Gastroesophageal sphincter (tissue), 4 donors: Measurements from ENCODE around the gene LRRTM3. TPM values are rescaled to one million over a fixed set of nuclear protein-coding genes. Genes with fewer than 3 reads are reported as not detected.

Experiments
- ATAC-seq: fragments of 150-250 bp; one replicate; pipeline ENCODE4 v1.9.1; 2016; ENCODE audit warnings: mild to moderate bottlenecking, moderate library complexity
- H3K27ac ChIP-seq, 4 donors: fragments of 200-600 bp; sonication (generic) in 3 of 4; 1 replicate in 3 of 4; 2 replicates in 1 of 4; pipeline ENCODE4 v1.5.1; 2016 to 2019
- H3K27me3 ChIP-seq: fragments of 200-600 bp; sonication (generic); one replicate; pipeline ENCODE4 v1.5.1; 2019
- H3K36me3 ChIP-seq, 2 donors: fragments of 200-600 bp; sonication (generic); one replicate each; pipeline ENCODE4 v1.5.1; 2019; ENCODE audit warnings: control low read depth in 1 of 2
- H3K4me1 ChIP-seq, 3 donors: fragments of 200-600 bp; sonication (generic); 1 replicate in 2 of 3; 2 replicates in 1 of 3; pipeline ENCODE4 v1.5.1; 2016 to 2019; ENCODE audit warnings: control low read depth in 2 of 3
- H3K4me3 ChIP-seq, 2 donors: fragments of 200-600 bp; sonication (generic); one replicate each; pipeline ENCODE4 v1.5.1; 2019; ENCODE audit warnings: mild to moderate bottlenecking in 1 of 2, moderate library complexity in 1 of 2
- H3K9me3 ChIP-seq, 3 donors: fragments of 200-600 bp; sonication (generic); one replicate each; pipeline ENCODE4 v1.5.1; 2017 to 2019; ENCODE audit warnings: control low read depth in 2 of 3
- EP300 ChIP-seq: sonication (generic); formaldehyde crosslinking; IDR thresholded peaks from one replicate; pipeline ENCODE4 v1.6.1; 2017; ENCODE audit warnings: antibody characterized with exemption, mild to moderate bottlenecking
- POLR2A ChIP-seq, 2 donors: fragments of 450-650 bp; IDR thresholded peaks; one replicate each; pipeline ENCODE4 v1.6.1; 2017; ENCODE audit warnings: antibody characterized with exemption in 2 of 2, mild to moderate bottlenecking in 2 of 2, moderate library complexity in 1 of 2
- POLR2AphosphoS5 ChIP-seq: sonication (generic); formaldehyde crosslinking; IDR thresholded peaks from one replicate; pipeline ENCODE4 v1.6.1; 2017; ENCODE audit warnings: antibody characterized with exemption
- WGBS, 2 donors: methylation state at CpG; one replicate each; pipeline ENCODE4 v1.1.5; 2018; ENCODE audit warnings: low coverage in 1 of 2; 5-methylcytosine and 5-hydroxymethylcytosine counted together
- total RNA-seq, 4 donors: library from RNA; depleted of rRNA; stranded (reverse); fragments of >200 nt; gene quantifications; one replicate each; pipeline ENCODE4 v1.1.0, GENCODE V29; 2016
- TF ChIP-seq, protein P1 (sequence below), 4 experiments: fragments of 200-600 bp in 2 of 4; fragments of 450-650 bp in 2 of 4; sonication (generic) in 1 of 4; IDR thresholded peaks; one replicate each; pipeline ENCODE4 v1.5.1; 2017 to 2019; ENCODE audit warnings: antibody characterized with exemption in 4 of 4, mild to moderate bottlenecking in 2 of 4, moderate library complexity in 2 of 4

LRRTM3 gene
- total RNA-seq, 4 donors from 2014 or later: 0.16 to 0.35 (median 0.20) TPM; not detected in 1

GRCh38 chr10:67043041-67043440, 117.2 kb downstream of the LRRTM3 start:
- TF ChIP-seq, protein P1, sequence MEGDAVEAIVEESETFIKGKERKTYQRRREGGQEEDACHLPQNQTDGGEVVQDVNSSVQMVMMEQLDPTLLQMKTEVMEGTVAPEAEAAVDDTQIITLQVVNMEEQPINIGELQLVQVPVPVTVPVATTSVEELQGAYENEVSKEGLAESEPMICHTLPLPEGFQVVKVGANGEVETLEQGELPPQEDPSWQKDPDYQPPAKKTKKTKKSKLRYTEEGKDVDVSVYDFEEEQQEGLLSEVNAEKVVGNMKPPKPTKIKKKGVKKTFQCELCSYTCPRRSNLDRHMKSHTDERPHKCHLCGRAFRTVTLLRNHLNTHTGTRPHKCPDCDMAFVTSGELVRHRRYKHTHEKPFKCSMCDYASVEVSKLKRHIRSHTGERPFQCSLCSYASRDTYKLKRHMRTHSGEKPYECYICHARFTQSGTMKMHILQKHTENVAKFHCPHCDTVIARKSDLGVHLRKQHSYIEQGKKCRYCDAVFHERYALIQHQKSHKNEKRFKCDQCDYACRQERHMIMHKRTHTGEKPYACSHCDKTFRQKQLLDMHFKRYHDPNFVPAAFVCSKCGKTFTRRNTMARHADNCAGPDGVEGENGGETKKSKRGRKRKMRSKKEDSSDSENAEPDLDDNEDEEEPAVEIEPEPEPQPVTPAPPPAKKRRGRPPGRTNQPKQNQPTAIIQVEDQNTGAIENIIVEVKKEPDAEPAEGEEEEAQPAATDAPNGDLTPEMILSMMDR (IDR thresholded peaks at IDR 0.05): no peak
- TF ChIP-seq POLR2A (IDR thresholded peaks at IDR 0.05): no peak
- Histone ChIP-seq H3K27ac (no peak overlapping the region), H3K36me3 (no peaks in the 10 kb centered on the region), H3K4me1 (no peaks in the 10 kb centered on the region), H3K9me3 (no peaks in the 10 kb centered on the region), H3K27me3 (no peaks in the 10 kb centered on the region), H3K4me3 (no peak overlapping the region)
- no peak for ATAC-seq

DNA sequence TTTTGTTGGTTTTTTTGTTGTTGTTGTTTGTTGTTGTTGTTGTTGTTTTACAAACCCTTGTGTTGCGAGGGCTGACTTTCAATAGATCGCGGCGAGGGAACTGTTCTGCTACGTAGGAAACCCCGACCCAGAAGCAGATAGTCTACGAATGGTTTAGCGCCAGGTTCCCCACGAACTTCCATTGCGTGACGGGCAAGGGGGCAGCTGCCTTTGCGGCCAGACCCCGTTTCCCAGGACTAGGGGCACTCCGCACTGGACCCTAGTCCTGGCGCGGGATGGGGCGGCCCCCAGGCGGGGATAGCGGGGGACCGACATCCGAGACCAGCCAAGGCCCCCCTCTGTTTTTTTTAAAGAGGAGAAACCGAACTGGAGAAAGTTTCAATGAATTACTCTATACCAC, 119.6 kb downstream of the LRRTM3 start:
- Histone ChIP-seq H3K27me3 (no peaks in the 10 kb centered on the region), H3K36me3 (no peaks in the 10 kb centered on the region), H3K4me1 (no peaks in the 10 kb centered on the region), H3K9me3 (no peaks in the 10 kb centered on the region), H3K27ac (no peak overlapping the region), H3K4me3 (no peak overlapping the region)
- WGBS, 2 donors: 73 to 91% methylated on average over 5 to 9 of the region's 22 CpGs
- TF ChIP-seq, protein P1 (IDR thresholded peaks at IDR 0.05): no peak
- no peak for TF ChIP-seq POLR2A (IDR thresholded peaks at IDR 0.05)
- TF ChIP-seq EP300: no peak
- no peak for TF ChIP-seq POLR2AphosphoS5
- no peak for ATAC-seq

DNA sequence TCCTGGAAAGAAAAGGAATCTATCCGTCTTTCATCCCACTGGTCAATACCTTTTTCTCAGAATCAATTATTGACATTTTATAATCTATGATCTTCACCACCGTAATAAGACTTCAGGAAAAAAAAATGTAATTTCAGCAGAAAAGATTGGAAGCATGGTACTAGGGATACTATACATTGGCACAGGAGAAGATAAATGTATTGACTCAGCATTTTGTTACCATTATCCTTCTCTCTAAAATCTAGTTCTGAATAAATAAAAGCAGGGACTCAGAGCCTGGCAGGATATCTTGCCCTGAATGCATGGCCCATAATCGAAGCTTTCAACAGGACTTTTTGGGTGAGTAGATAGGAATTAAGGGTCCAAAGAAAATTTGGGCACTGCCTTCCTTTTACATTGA, 120.7 kb downstream of the LRRTM3 start:
- no peaks in the 10 kb centered on the region for H3K27me3 ChIP-seq
- 84 to 97% methylated on average over 3 of the region's 3 CpGs for WGBS, 2 donors
- no peaks in the 10 kb centered on the region for H3K9me3 ChIP-seq
- no peak overlapping the region for H3K4me3 ChIP-seq
- H3K36me3 ChIP-seq: no peaks in the 10 kb centered on the region
- no peak for TF ChIP-seq POLR2A (IDR thresholded peaks at IDR 0.05)
- TF ChIP-seq, protein P1 (IDR thresholded peaks at IDR 0.05): no peak
- no peak for TF ChIP-seq POLR2AphosphoS5
- TF ChIP-seq EP300: no peak
- no peak overlapping the region for H3K27ac ChIP-seq
- ATAC-seq: no peak
- no peaks in the 10 kb centered on the region for H3K4me1 ChIP-seq

- Histone ChIP-seq H3K36me3 (no peaks in the 10 kb centered on the region), H3K27ac (no peak overlapping the region), H3K4me3 (no peak overlapping the region), H3K9me3 (no peaks in the 10 kb centered on the region), H3K4me1 (no peaks in the 10 kb centered on the region), H3K27me3 (no peaks in the 10 kb centered on the region)
- TF ChIP-seq POLR2AphosphoS5 (no peak), POLR2A (IDR thresholded peaks at IDR 0.05) (no peak), EP300 (no peak)
- TF ChIP-seq, protein P1 (IDR thresholded peaks at IDR 0.05): no peak
- ATAC-seq: no peak
- 92 to 97% methylated on average over 3 of the region's 3 CpGs for WGBS, 2 donors
These were observed 124.2 kb downstream of the LRRTM3 start for GRCh38 chr10:67049988-67050387.

GRCh38 chr10:67050415-67050814, 124.6 kb downstream of the LRRTM3 start:
- Histone ChIP-seq H3K4me1 (no peaks in the 10 kb centered on the region), H3K36me3 (no peaks in the 10 kb centered on the region), H3K27me3 (no peaks in the 10 kb centered on the region), H3K9me3 (no peaks in the 10 kb centered on the region), H3K27ac (no peak overlapping the region), H3K4me3 (no peak overlapping the region)
- WGBS, 2 donors: 35 to 66% methylated on average over 5 of the region's 5 CpGs
- TF ChIP-seq EP300 (no peak), POLR2AphosphoS5 (no peak), POLR2A (IDR thresholded peaks at IDR 0.05) (no peak)
- TF ChIP-seq, protein P1 (IDR thresholded peaks at IDR 0.05): no peak
- ATAC-seq: no peak
